Posterior cingulate gyrus (tissue), 11 donors: ENCODE data around the gene SRGAP1.
"Not testable (repeated sequence)": the region's sequence is repeated elsewhere in the genome, so short reads cannot be mapped to it uniquely, and the experiment has no call there.

ENCODE experiments used
- DNase-seq, 10 donors: peaks; one replicate each; pipeline versions ENCODE4 v3.0.0 to v3.0.0-alpha.2; 2020 to 2021; ENCODE audit warnings: mixed read lengths in 3 of 10
- intact Hi-C: fragments of 100-400 bp; cut with DNase I; formaldehyde crosslinking; loops from one replicate; pipeline ENCODE4 v1.15.1; 2023

The SRGAP1 gene

GRCh38 chr12:64093689-64094088 lies 249.2 kb downstream of the SRGAP1 start:
- no peak for DNase-seq
- intact Hi-C loops = no loop called here

- intact Hi-C loops = no loop called here
- no peak for DNase-seq
Measured at GRCh38 chr12:64097366-64098105, 253.0 kb downstream of the SRGAP1 start.

GRCh38 chr12:64098709-64099354 lies 254.3 kb downstream of the SRGAP1 start:
- intact Hi-C loops = no loop called here
- peak in 1 of 10 donors; percentile 18 for DNase-seq

GRCh38 chr12:64099397-64099796 lies 254.9 kb downstream of the SRGAP1 start:
- intact Hi-C loops = no loop called here
- DNase-seq = no peak

- no peak for DNase-seq
- intact Hi-C loops = no loop called here
Measured at GRCh38 chr12:64102339-64102738, 257.8 kb downstream of the SRGAP1 start.

GRCh38 chr12:64103825-64104740 lies 259.6 kb downstream of the SRGAP1 start:
- intact Hi-C loops = no loop called here
- DNase-seq = no peak

- no peak for DNase-seq
- intact Hi-C loops = no loop called here
Measured at GRCh38 chr12:64105026-64105425, 260.5 kb downstream of the SRGAP1 start.

- DNase-seq = no peak
- intact Hi-C loops = no loop called here
Measured at GRCh38 chr12:64107776-64108175, 263.3 kb downstream of the SRGAP1 start.

GRCh38 chr12:64109706-64110105 lies 265.2 kb downstream of the SRGAP1 start:
- intact Hi-C loops = no loop called here

GRCh38 chr12:64110864-64111263 lies 266.4 kb downstream of the SRGAP1 start:
- DNase-seq = no peak
- intact Hi-C loops = no loop called here

More at GRCh38 chr12:64109706-64110105, 265.2 kb downstream of the SRGAP1 start:
- no peak for DNase-seq

GRCh38 chr12:64116969-64117368 lies 272.5 kb downstream of the SRGAP1 start:
- DNase-seq = no peak
- intact Hi-C loops = no loop called here

- intact Hi-C loops = no loop called here
- no peak for DNase-seq
Measured at GRCh38 chr12:64120568-64120967, 276.1 kb downstream of the SRGAP1 start.

GRCh38 chr12:64121086-64121485 lies 276.6 kb downstream of the SRGAP1 start:
- intact Hi-C loops, DNase-seq: not testable (repeated sequence)

GRCh38 chr12:64122154-64122553 lies 277.7 kb downstream of the SRGAP1 start:
- DNase-seq = no peak
- intact Hi-C loops = no loop called here

- intact Hi-C loops = no loop called here
- no peak for DNase-seq
Measured at GRCh38 chr12:64122995-64123394, 278.5 kb downstream of the SRGAP1 start.

- peak in 1 of 10 donors; percentile 20 for DNase-seq
- intact Hi-C loops = no loop called here
Measured at GRCh38 chr12:64123448-64123847, 278.9 kb downstream of the SRGAP1 start.

GRCh38 chr12:64124511-64125197 lies 280.2 kb downstream of the SRGAP1 start:
- DNase-seq = no peak
- intact Hi-C loops = no loop called here

GRCh38 chr12:64125913-64126312 lies 281.4 kb downstream of the SRGAP1 start:
- DNase-seq = peak in 1 of 10 donors; percentile 34
- intact Hi-C loops = no loop called here

GRCh38 chr12:64127811-64128210 lies 283.3 kb downstream of the SRGAP1 start:
- intact Hi-C loops = no loop called here
- DNase-seq = peak in 2 of 10 donors; percentile 57 to 77

GRCh38 chr12:64128366-64128765 lies 283.9 kb downstream of the SRGAP1 start:
- no peak for DNase-seq
- intact Hi-C loops = no loop called here
